ENCODE data around the gene HAUS8. TPM values are rescaled to one million over a fixed set of nuclear protein-coding genes. Genes with fewer than 3 reads are reported as not detected.

Gene HAUS8
- total RNA-seq, 2 donors from 2014 or later = 10.6 to 29.8 TPM

DNA sequence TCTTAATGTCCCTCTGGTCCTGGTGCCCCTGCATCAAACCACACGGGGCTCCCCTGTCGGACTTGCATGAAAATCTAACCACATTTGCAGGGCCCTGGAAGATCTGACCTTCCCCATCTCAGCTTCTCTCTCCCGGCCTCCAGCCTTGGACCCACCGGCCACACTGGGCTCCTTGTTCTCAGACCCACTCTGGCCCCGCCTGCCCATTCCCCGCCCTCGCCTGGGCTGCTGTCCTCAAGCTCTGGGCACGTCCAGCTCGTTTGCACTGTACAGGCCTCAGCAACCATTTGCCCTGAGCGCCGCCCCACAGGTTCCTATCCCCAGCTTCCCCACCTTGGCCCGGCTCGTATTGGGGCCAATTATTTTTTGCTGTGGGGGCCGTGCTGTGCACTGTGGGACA lies 10.9 kb upstream of the HAUS8 start:
- Histone ChIP-seq H3K27me3 (no peaks in the 10 kb centered on the region), H3K36me3 (no peaks in the 10 kb centered on the region), H3K4me1 (no peaks in the 10 kb centered on the region), H3K9me3 (no peaks in the 10 kb centered on the region), H3K9ac (ENCODE audit: low read depth in 2 of 2, low read length in 2 of 2) (no peak overlapping the region), H3K4me3 (no peak overlapping the region), H3K27ac (no peak overlapping the region)
- intact Hi-C loops (cut with DNase I) = no loop called here
- TF ChIP-seq, protein P1, sequence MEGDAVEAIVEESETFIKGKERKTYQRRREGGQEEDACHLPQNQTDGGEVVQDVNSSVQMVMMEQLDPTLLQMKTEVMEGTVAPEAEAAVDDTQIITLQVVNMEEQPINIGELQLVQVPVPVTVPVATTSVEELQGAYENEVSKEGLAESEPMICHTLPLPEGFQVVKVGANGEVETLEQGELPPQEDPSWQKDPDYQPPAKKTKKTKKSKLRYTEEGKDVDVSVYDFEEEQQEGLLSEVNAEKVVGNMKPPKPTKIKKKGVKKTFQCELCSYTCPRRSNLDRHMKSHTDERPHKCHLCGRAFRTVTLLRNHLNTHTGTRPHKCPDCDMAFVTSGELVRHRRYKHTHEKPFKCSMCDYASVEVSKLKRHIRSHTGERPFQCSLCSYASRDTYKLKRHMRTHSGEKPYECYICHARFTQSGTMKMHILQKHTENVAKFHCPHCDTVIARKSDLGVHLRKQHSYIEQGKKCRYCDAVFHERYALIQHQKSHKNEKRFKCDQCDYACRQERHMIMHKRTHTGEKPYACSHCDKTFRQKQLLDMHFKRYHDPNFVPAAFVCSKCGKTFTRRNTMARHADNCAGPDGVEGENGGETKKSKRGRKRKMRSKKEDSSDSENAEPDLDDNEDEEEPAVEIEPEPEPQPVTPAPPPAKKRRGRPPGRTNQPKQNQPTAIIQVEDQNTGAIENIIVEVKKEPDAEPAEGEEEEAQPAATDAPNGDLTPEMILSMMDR (IDR thresholded peaks at IDR 0.05) = no peak
- DNase-seq = no peak

DNA sequence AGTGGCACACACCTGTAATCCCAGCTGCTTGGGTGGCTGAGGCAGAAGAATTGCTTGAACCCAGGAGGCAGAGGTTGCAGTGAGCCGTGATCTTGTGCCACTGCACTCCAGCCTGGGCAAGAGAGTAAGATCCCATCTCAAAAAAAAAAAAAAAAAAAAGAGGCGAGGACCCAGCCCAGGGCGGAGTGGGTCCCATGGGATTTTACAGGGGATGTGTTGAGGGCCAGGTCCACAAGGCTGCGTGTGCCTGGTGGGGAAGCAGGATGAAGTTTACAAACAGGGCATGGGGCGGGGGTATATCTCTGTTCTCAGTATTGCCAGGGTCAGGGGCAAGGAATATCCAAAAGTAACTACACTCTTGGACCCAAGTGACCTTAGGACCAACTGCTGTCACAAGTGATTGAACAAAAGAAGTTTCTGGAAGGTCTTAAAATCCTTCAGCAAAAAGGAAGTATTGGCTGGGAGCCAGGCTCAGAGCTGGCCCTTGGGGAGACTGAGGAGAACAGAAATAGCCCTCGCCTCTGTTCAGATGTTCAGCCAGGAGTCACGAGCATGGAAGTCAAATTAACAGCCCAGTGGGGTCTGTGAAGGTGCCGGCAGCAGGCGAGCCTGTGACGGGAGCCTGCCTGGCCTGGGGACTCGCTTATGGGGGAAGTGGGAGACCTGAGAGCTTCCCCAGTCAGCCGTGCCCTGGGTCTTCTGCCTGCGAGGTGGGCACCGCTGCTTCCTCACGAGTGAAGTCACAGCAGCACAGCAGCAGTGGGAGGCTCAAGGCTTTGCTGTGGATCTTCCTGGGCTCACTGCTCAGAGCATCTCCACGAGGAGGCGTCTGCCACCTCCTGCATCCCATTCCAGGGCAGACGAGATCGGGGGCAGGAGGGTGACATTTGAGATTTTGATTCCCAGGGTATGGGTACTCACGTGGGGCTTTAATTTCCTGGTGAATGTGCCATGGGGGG lies 6.7 kb upstream of the HAUS8 start:
- no peak for DNase-seq
- H3K36me3 ChIP-seq = no peaks in the 10 kb centered on the region
- intact Hi-C loops (cut with DNase I) = no loop called here
- H3K4me3 ChIP-seq = no peak overlapping the region
- H3K27ac ChIP-seq = no peak overlapping the region
- peak overlapping the region in 1 of 2 donors; percentile 16 for H3K9ac ChIP-seq (ENCODE audit: low read depth in 2 of 2, low read length in 2 of 2)
- peaks cover 3% of the 10 kb centered on the region for H3K4me1 ChIP-seq
- TF ChIP-seq, protein P1 (IDR thresholded peaks at IDR 0.05) = no peak
- H3K9me3 ChIP-seq = no peaks in the 10 kb centered on the region
- H3K27me3 ChIP-seq = no peaks in the 10 kb centered on the region

DNA sequence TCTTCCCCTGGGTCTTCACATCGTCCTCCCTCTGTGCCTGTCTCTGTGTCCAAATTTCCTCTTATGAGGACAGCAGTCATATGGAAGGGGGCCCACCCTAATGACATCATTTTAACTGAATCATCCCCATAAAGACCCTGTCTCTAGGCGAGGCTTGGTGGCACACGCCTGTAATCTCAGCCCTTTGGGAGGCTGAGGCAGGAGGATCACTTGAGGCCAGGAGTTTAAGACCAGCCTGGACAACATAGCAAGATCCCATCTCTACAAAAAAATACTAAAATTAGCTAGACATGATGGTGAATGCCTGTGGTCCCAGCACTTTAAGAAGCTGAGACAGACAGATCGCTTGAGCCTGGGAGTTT lies 5.2 kb upstream of the HAUS8 start:
- Histone ChIP-seq H3K27ac (peak overlapping the region; percentile 87), H3K4me1 (peaks cover 6% of the 10 kb centered on the region), H3K9ac (ENCODE audit: low read depth in 2 of 2, low read length in 2 of 2) (peak overlapping the region in 1 of 2 donors; percentile 67), H3K36me3 (no peaks in the 10 kb centered on the region), H3K9me3 (no peaks in the 10 kb centered on the region), H3K4me3 (no peak overlapping the region), H3K27me3 (no peaks in the 10 kb centered on the region)
- intact Hi-C loops (cut with DNase I) = no loop called here
- no peak for DNase-seq
- TF ChIP-seq, protein P1 (IDR thresholded peaks at IDR 0.05) = no peak

DNA sequence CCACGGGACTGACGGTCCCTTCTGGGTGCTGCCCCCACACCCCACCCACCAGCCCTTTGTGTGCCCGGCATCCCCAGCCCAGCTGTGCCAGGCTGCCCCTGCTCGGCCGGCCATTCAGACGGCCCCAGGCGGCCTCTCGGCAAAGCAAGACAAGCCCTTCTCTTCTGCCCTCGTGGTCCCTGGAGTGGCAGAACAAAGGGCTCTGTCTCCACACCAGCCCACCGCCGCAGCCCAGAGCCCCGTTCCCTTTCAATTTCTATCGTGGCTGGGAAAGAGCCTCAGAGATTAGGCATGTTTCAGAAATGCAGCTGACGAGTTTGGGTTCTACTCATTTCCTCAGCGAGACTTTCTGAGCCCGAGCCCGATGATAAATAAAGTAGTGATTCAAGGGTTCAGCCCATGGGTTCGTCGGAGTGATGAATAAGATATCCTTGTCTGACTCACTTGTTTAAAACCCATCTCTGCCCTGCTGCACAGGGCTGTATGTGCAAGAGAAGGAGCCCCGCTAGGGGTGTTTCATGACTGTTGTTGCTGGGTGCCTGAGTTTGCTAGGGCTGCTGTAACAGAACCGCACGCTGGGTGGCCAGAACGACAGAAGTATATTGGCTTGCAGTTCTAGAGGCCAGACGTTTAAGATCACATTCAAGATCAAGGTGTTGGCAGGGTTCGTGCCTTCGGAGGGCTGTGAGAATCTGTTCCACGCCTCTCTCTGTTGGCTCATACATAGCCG lies 4.6 kb upstream of the HAUS8 start:
- no peaks in the 10 kb centered on the region for H3K9me3 ChIP-seq
- peak; percentile 43 for DNase-seq
- no peaks in the 10 kb centered on the region for H3K27me3 ChIP-seq
- peak overlapping the region; percentile 7 for H3K4me3 ChIP-seq
- H3K27ac ChIP-seq = peak overlapping the region; percentile 87
- H3K9ac ChIP-seq (ENCODE audit: low read depth in 2 of 2, low read length in 2 of 2) = peak overlapping the region; percentile 67 to 77
- intact Hi-C loops (cut with DNase I) = no loop called here
- H3K4me1 ChIP-seq = peaks cover 6% of the 10 kb centered on the region
- TF ChIP-seq, protein P1 (IDR thresholded peaks at IDR 0.05) = peak; percentile 18
- H3K36me3 ChIP-seq = no peaks in the 10 kb centered on the region

DNA sequence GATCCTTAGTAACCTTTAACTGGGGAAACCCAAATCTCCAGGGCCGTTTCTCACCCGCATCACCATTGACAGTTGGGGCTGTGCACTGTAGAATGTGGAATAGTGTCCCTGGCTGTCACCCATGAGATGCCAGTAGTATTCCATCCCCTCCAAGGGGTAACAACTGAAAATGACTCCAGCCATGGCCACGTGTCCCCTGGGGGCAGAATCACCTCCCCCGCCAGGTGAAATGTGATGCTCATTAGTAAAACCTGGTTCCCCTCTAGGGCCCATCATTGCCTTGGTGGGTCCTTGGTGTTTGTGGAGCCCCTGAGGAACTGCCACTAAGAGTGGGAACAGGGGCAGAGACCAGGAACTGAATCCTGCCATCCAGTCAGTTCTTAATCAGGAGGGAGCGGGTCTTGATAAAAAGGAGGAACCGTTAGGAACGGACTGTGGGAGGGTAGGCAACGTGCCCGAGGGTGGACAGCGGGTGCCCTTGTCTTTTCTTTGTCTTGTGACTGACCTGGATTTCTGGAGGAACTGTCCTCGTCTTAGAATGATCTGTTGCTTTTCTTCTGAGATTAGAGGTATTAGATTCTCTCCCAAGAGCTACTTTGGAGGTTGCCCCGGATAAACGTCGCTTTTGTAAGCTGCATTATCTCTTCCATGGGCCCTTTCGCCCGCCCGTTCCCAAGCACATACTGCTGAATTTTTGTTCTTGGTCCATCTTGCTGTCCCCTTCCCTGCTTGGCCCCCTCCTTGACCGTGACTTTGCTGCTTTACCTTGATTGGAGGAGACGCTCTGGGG lies 3.9 kb upstream of the HAUS8 start:
- H3K27ac ChIP-seq = peak overlapping the region; percentile 87
- H3K27me3 ChIP-seq = no peaks in the 10 kb centered on the region
- peak overlapping the region; percentile 7 for H3K4me3 ChIP-seq
- H3K36me3 ChIP-seq = no peaks in the 10 kb centered on the region
- peak overlapping the region; percentile 67 to 77 for H3K9ac ChIP-seq (ENCODE audit: low read depth in 2 of 2, low read length in 2 of 2)
- peaks cover 6% of the 10 kb centered on the region for H3K4me1 ChIP-seq
- TF ChIP-seq, protein P1 (IDR thresholded peaks at IDR 0.05) = no peak
- no peaks in the 10 kb centered on the region for H3K9me3 ChIP-seq
- intact Hi-C loops (cut with DNase I) = no loop called here
- DNase-seq = no peak

Data from colonic mucosa (tissue), 4 donors.